Parathyroid adenoma (tissue), 2 donors: ENCODE data around the gene FAM149B1.
"Not testable (repeated sequence)": the region's sequence is repeated elsewhere in the genome, so short reads cannot be mapped to it uniquely, and the experiment has no call there.

Experiments
- H2AFZ ChIP-seq: fragments of 300-600 bp; sonication (generic); one replicate; pipeline ENCODE4 v1.7.0; 2017; ENCODE audit warnings: antibody characterized with exemption, mild to moderate bottlenecking
- H3K27ac ChIP-seq: fragments of 300-600 bp; sonication (generic); one replicate; pipeline ENCODE4 v1.7.0; 2017
- H3K27me3 ChIP-seq: fragments of 300-600 bp; sonication (generic); one replicate; pipeline ENCODE4 v1.7.0; 2017; ENCODE audit warnings: low read length; ENCODE audit not compliant: control insufficient read depth, insufficient read depth
- H3K36me3 ChIP-seq: fragments of 300-600 bp; sonication (generic); one replicate; pipeline ENCODE4 v1.7.0; 2017; ENCODE audit warnings: low read length; ENCODE audit not compliant: control insufficient read depth, insufficient read depth
- H3K4me1 ChIP-seq: fragments of 300-600 bp; sonication (generic); one replicate; pipeline ENCODE4 v1.7.0; 2017; ENCODE audit warnings: control low read depth
- H3K4me2 ChIP-seq: fragments of 300-600 bp; sonication (generic); one replicate; pipeline ENCODE4 v1.7.0; 2017; ENCODE audit warnings: low read length
- H3K4me3 ChIP-seq: fragments of 300-600 bp; sonication (generic); one replicate; pipeline ENCODE4 v1.7.0; 2017; ENCODE audit warnings: low read depth, low read length
- H3K79me2 ChIP-seq: fragments of 300-600 bp; sonication (generic); one replicate; pipeline ENCODE4 v1.7.0; 2017; ENCODE audit warnings: control low read depth
- H3K9ac ChIP-seq: fragments of 300-600 bp; sonication (generic); one replicate; pipeline ENCODE4 v1.7.0; 2017; ENCODE audit warnings: mild to moderate bottlenecking
- H3K9me3 ChIP-seq: fragments of 300-600 bp; sonication (generic); one replicate; pipeline ENCODE4 v1.7.0; 2017; ENCODE audit warnings: low read length; ENCODE audit not compliant: control insufficient read depth
- TF ChIP-seq, protein P1 (sequence below): fragments of 300-600 bp; sonication (generic); IDR thresholded peaks from one replicate; pipeline ENCODE4 v1.7.0; 2017; ENCODE audit warnings: antibody characterized with exemption, mild to moderate bottlenecking
- donor health status: primary hyperparathyroidism.

FAM149B1 gene

DNA sequence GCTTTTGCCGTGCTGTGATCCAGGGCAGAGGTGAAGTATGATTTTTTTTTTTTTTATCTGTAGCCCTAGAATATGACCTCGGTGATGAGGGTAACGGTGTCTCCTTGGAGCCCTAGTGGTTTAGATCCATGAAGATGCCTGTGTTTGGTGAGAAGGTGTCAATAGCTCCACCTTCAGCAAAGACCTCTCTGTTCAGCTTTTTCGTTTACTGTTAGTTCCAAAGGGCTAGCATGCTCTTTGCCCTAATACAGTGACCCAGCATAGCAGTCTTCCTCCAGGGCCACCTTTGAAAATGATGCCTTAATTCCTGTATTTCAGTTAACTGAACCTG, 85.3 kb downstream of the FAM149B1 start:
- H3K36me3 ChIP-seq, result no peaks in the 10 kb centered on the region
- H3K4me2 ChIP-seq, result peak overlapping the region; percentile 59
- peaks cover 6% of the 10 kb centered on the region for H3K79me2 ChIP-seq
- H2AFZ ChIP-seq, result peak overlapping the region; percentile 96
- H3K4me3 ChIP-seq, result peak overlapping the region; percentile 84
- H3K4me1 ChIP-seq, result peaks cover 4% of the 10 kb centered on the region
- no peak overlapping the region for H3K9ac ChIP-seq
- TF ChIP-seq, protein P1, sequence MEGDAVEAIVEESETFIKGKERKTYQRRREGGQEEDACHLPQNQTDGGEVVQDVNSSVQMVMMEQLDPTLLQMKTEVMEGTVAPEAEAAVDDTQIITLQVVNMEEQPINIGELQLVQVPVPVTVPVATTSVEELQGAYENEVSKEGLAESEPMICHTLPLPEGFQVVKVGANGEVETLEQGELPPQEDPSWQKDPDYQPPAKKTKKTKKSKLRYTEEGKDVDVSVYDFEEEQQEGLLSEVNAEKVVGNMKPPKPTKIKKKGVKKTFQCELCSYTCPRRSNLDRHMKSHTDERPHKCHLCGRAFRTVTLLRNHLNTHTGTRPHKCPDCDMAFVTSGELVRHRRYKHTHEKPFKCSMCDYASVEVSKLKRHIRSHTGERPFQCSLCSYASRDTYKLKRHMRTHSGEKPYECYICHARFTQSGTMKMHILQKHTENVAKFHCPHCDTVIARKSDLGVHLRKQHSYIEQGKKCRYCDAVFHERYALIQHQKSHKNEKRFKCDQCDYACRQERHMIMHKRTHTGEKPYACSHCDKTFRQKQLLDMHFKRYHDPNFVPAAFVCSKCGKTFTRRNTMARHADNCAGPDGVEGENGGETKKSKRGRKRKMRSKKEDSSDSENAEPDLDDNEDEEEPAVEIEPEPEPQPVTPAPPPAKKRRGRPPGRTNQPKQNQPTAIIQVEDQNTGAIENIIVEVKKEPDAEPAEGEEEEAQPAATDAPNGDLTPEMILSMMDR, result no peak
- no peaks in the 10 kb centered on the region for H3K9me3 ChIP-seq
- no peaks in the 10 kb centered on the region for H3K27me3 ChIP-seq
- peak overlapping the region; percentile 74 for H3K27ac ChIP-seq

DNA sequence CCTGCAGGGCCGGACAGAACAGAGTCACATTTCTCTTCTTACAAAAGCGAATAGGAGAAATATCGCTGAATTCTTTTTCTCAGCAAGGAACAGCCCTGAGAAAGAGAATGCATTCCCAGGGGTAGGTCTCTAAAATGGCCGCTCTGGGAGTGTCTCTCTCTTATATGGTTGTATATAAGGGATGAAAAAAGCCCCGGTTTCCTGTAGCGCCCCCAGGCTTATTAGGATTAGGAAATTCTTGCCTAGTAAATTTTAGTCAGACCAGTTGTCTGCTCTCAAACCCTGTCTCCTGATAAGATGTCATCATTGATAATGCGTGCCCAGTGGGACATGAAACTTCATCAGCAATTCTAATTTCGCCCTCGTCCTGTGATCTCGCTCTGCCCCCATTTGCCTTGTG, 90.7 kb downstream of the FAM149B1 start:
- H3K36me3 ChIP-seq, H2AFZ ChIP-seq, H3K4me3 ChIP-seq, H3K79me2 ChIP-seq, H3K9me3 ChIP-seq, H3K27me3 ChIP-seq, H3K9ac ChIP-seq, H3K4me2 ChIP-seq, H3K27ac ChIP-seq, H3K4me1 ChIP-seq: not testable (repeated sequence)

DNA sequence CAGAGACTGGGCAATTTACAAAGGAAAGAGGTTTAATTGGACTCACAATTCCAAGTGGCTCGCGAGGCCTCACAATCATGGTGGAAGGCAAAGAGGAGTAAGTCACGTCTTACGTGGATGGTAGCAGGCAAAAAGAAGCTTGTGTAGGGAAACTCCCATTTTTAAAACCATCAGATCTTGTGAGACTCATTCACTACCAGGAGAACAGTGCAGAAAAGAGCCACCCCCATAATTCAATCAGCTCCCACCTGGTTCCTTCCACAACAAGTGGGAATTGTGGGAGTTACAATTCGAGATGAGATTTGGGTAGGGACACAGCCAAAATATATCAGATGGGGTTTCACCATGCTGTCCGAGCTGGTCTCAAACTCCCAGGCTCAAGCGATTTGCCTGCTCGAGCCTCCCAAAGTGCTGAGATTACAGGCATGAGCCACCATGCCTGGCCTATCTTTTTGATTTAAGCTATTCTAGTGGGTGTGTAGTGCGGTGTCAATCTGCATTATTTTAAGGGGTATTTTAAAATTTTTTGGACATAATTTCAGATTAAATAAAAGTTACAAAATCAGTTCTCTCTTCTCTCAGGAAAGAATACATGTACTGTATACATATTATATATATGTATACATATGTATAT, 93.6 kb downstream of the FAM149B1 start:
- Histone ChIP-seq H3K9me3 (no peaks in the 10 kb centered on the region), H3K4me1 (no peaks in the 10 kb centered on the region), H3K27ac (no peak overlapping the region), H3K4me2 (no peak overlapping the region), H2AFZ (no peak overlapping the region), H3K9ac (no peak overlapping the region), H3K4me3 (no peak overlapping the region), H3K27me3 (no peaks in the 10 kb centered on the region), H3K79me2 (no peaks in the 10 kb centered on the region), H3K36me3 (no peaks in the 10 kb centered on the region)
- TF ChIP-seq, protein P1, result no peak

DNA sequence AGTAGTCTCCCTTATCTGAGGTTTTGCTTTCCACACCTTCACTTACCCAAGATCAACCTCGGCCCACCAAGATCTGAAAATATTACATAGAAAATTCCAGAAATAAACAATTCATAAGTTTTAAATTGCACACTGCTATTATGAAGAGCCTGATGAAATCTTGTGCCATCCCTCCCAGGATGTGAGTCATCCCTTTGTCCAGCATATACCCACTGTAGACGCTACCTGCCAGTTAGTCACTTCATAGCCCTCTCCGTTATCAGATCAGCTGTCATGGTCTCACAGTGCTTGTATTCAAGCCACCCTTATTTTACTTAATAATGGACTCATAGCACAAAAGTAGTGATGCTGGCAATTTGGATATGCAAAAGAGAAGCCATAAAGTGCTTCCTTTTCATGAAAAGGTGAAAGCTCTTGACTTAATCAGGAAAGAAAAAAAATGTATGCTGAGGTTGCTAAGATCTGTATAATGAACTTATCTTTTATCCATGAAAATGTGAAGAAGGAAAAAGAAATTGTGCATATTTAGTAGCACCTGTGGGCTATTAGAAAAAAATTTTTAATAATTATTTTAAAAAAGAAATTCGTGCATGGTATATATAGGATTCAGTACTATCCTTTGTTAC, 94.3 kb downstream of the FAM149B1 start:
- Histone ChIP-seq H3K36me3 (no peaks in the 10 kb centered on the region), H3K27ac (no peak overlapping the region), H3K27me3 (no peaks in the 10 kb centered on the region), H3K79me2 (no peaks in the 10 kb centered on the region), H3K4me3 (no peak overlapping the region), H3K9me3 (no peaks in the 10 kb centered on the region), H3K4me1 (no peaks in the 10 kb centered on the region), H3K9ac (no peak overlapping the region), H3K4me2 (no peak overlapping the region), H2AFZ (no peak overlapping the region)
- TF ChIP-seq, protein P1, result no peak

DNA sequence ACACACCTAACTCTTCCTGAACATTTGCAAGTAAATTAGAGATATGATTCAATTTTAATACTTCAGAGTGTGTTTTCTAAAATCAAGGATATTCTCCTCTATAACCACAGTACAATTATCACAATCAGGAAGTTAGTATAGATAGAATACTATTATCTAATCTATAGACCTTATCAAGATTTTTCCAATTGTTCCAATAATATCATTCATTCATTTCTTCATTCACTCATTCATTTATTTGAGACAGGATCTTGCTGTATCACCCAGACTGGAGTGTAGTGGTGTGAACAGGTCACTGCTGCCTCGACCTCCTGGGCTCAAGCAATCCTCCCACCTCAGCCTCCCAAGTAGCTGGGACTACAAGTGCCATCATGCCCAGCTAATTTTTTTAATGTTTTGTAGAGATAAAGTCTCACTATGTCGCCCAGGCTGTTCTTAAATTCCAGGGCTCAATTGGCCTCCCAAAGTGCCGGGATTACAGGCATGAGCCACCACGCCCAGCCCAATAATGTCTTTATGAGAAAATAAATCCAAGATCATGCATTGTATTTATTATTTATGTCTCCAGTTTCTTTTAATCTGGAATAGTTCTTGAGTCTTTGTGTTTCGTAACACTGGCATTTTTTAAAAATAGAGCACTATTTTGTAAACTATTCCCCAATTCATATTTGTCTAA, 95.1 kb downstream of the FAM149B1 start:
- no peaks in the 10 kb centered on the region for H3K27me3 ChIP-seq
- H2AFZ ChIP-seq, result no peak overlapping the region
- TF ChIP-seq, protein P1, result no peak
- no peaks in the 10 kb centered on the region for H3K36me3 ChIP-seq
- no peak overlapping the region for H3K9ac ChIP-seq
- H3K27ac ChIP-seq, result no peak overlapping the region
- H3K4me2 ChIP-seq, result no peak overlapping the region
- no peak overlapping the region for H3K4me3 ChIP-seq
- H3K9me3 ChIP-seq, result no peaks in the 10 kb centered on the region
- no peaks in the 10 kb centered on the region for H3K79me2 ChIP-seq
- H3K4me1 ChIP-seq, result no peaks in the 10 kb centered on the region
